ENCODE data around the gene TESPA1.

Gene TESPA1

GRCh38 chr12:55017416-55017925, 32.9 kb upstream of the TESPA1 start:
- POLR2A ChIA-PET, result no interaction called here
- no peak for DNase-seq (ENCODE audit: extremely low spot score)
- no peak for TF ChIP-seq TARDBP (IDR thresholded peaks at IDR 0.05)
- no peak for TF ChIP-seq SUZ12 (IDR thresholded peaks at IDR 0.05)
- TF ChIP-seq ZNF384 (IDR thresholded peaks at IDR 0.05), result no peak
- CTCF ChIA-PET, result no interaction called here

- POLR2A ChIA-PET, result no interaction called here
- no peak for TF ChIP-seq SP1 (IDR thresholded peaks at IDR 0.05)
- TF ChIP-seq FOXM1 (IDR thresholded peaks at IDR 0.05; ENCODE audit: borderline replicate concordance), result no peak
- no peak for TF ChIP-seq NFRKB (IDR thresholded peaks at IDR 0.05)
- no peak for TF ChIP-seq CTBP1 (IDR thresholded peaks at IDR 0.05; ENCODE audit: borderline replicate concordance)
- no peak for TF ChIP-seq BHLHE40 (IDR thresholded peaks at IDR 0.05; ENCODE audit: borderline replicate concordance)
- no peak for TF ChIP-seq TARDBP (IDR thresholded peaks at IDR 0.05)
- CTCF ChIA-PET, result no interaction called here
- no peak for DNase-seq (ENCODE audit: extremely low spot score)
Observed at GRCh38 chr12:55008944-55009585, 24.5 kb upstream of the TESPA1 start.

- CTCF ChIA-PET, result no interaction called here
Observed at GRCh38 chr12:55002355-55002754, 17.8 kb upstream of the TESPA1 start.

GRCh38 chr12:55001198-55001868, 16.8 kb upstream of the TESPA1 start:
- POLR2A ChIA-PET, result no interaction called here
- DNase-seq (ENCODE audit: extremely low spot score), result no peak

More at GRCh38 chr12:55002355-55002754, 17.8 kb upstream of the TESPA1 start:
- POLR2A ChIA-PET, result no interaction called here
- no peak for DNase-seq (ENCODE audit: extremely low spot score)
- TF ChIP-seq FOXM1 (IDR thresholded peaks at IDR 0.05; ENCODE audit: borderline replicate concordance) (no peak), BHLHE40 (IDR thresholded peaks at IDR 0.05; ENCODE audit: borderline replicate concordance) (no peak), PKNOX1 (IDR thresholded peaks at IDR 0.05) (no peak), FOXA1 (IDR thresholded peaks at IDR 0.05) (no peak), LEF1 (IDR thresholded peaks at IDR 0.05; ENCODE audit: borderline replicate concordance) (no peak), TARDBP (IDR thresholded peaks at IDR 0.05) (no peak), ELF4 (IDR thresholded peaks at IDR 0.05) (no peak), HDGF (IDR thresholded peaks at IDR 0.05; ENCODE audit: borderline replicate concordance) (no peak), NFRKB (IDR thresholded peaks at IDR 0.05) (no peak), SUZ12 (IDR thresholded peaks at IDR 0.05) (no peak), FOXK2 (IDR thresholded peaks at IDR 0.05) (no peak), L3MBTL2 (conservative IDR thresholded peaks at IDR 0.05) (no peak)

GRCh38 chr12:54998958-54999510, 14.5 kb upstream of the TESPA1 start:
- ChIA-PET POLR2A (no interaction called here), CTCF (no interaction called here)
- DNase-seq (ENCODE audit: extremely low spot score), result no peak
- TF ChIP-seq BHLHE40 (IDR thresholded peaks at IDR 0.05; ENCODE audit: borderline replicate concordance) (no peak), ELF4 (IDR thresholded peaks at IDR 0.05) (no peak), L3MBTL2 (conservative IDR thresholded peaks at IDR 0.05) (no peak), ZNF384 (IDR thresholded peaks at IDR 0.05) (no peak), HDGF (IDR thresholded peaks at IDR 0.05; ENCODE audit: borderline replicate concordance) (no peak), PKNOX1 (IDR thresholded peaks at IDR 0.05) (no peak), CTBP1 (IDR thresholded peaks at IDR 0.05; ENCODE audit: borderline replicate concordance) (no peak), FOXM1 (IDR thresholded peaks at IDR 0.05; ENCODE audit: borderline replicate concordance) (no peak), FOXK2 (IDR thresholded peaks at IDR 0.05) (no peak)

More at GRCh38 chr12:55001198-55001868, 16.8 kb upstream of the TESPA1 start:
- TF ChIP-seq TARDBP (IDR thresholded peaks at IDR 0.05) (no peak), FOXA1 (IDR thresholded peaks at IDR 0.05) (no peak), CTBP1 (IDR thresholded peaks at IDR 0.05; ENCODE audit: borderline replicate concordance) (no peak), BHLHE40 (IDR thresholded peaks at IDR 0.05; ENCODE audit: borderline replicate concordance) (no peak), L3MBTL2 (conservative IDR thresholded peaks at IDR 0.05) (no peak), SUZ12 (IDR thresholded peaks at IDR 0.05) (no peak), ELF4 (IDR thresholded peaks at IDR 0.05) (no peak), NFRKB (IDR thresholded peaks at IDR 0.05) (no peak), FOXK2 (IDR thresholded peaks at IDR 0.05) (no peak), ARNT (IDR thresholded peaks at IDR 0.05) (no peak), ZNF384 (IDR thresholded peaks at IDR 0.05) (no peak), SP1 (IDR thresholded peaks at IDR 0.05) (no peak)
- CTCF ChIA-PET, result no interaction called here

- TF ChIP-seq FOXK2 (IDR thresholded peaks at IDR 0.05), result no peak
- no peak for TF ChIP-seq SUZ12 (IDR thresholded peaks at IDR 0.05)
- ChIA-PET CTCF (interaction anchor here (1.9 kb wide), 1 partner anchor 70 kb away, joined by 7 read pairs; no protein-coding TSS in a partner anchor), POLR2A (no interaction called here)
- no peak for DNase-seq (ENCODE audit: extremely low spot score)
Observed at GRCh38 chr12:54997929-54998522, 13.5 kb upstream of the TESPA1 start.

GRCh38 chr12:54996205-54996604, 11.6 kb upstream of the TESPA1 start:
- DNase-seq (ENCODE audit: extremely low spot score), result no peak
- TF ChIP-seq ELF4 (IDR thresholded peaks at IDR 0.05) (no peak), ZNF384 (IDR thresholded peaks at IDR 0.05) (no peak), HDGF (IDR thresholded peaks at IDR 0.05; ENCODE audit: borderline replicate concordance) (no peak), FOXK2 (IDR thresholded peaks at IDR 0.05) (no peak), SP1 (IDR thresholded peaks at IDR 0.05) (no peak), PKNOX1 (IDR thresholded peaks at IDR 0.05) (no peak), L3MBTL2 (conservative IDR thresholded peaks at IDR 0.05) (no peak), NFRKB (IDR thresholded peaks at IDR 0.05) (no peak), SUZ12 (IDR thresholded peaks at IDR 0.05) (no peak), FOXM1 (IDR thresholded peaks at IDR 0.05; ENCODE audit: borderline replicate concordance) (no peak), CTBP1 (IDR thresholded peaks at IDR 0.05; ENCODE audit: borderline replicate concordance) (no peak), ARNT (IDR thresholded peaks at IDR 0.05) (no peak), BHLHE40 (IDR thresholded peaks at IDR 0.05; ENCODE audit: borderline replicate concordance) (no peak), TARDBP (IDR thresholded peaks at IDR 0.05) (no peak), FOXA1 (IDR thresholded peaks at IDR 0.05) (no peak), LEF1 (IDR thresholded peaks at IDR 0.05; ENCODE audit: borderline replicate concordance) (no peak)
- ChIA-PET POLR2A (no interaction called here), CTCF (interaction anchor here (1.9 to 2.1 kb wide), 2 partner anchors 72 to 76 kb away, joined by 7 to 11 read pairs; no protein-coding TSS in a partner anchor)

Data from HEK293T (cell line).